Stimulated activated naive CD8-positive, alpha-beta T cell treated with anti-CD3 and anti-CD28 coated beads, Interleukin-15, Interleukin-2, amounts not matched to agents 100 ng/mL and 50 ng/mL, for 24 hours (primary cell): ENCODE measurements around the gene SLC24A4.
A peak's percentile ranks its signal among the peaks of the same experiment; 100 is the strongest.

ENCODE experiments used
- H3K27ac Mint-ChIP-seq: one replicate; pipeline ENCODE4 v1.8.0; 2021; ENCODE audit warnings: mild to moderate bottlenecking, mixed read lengths
- H3K27me3 Mint-ChIP-seq: one replicate; pipeline ENCODE4 v1.8.0; 2021; ENCODE audit warnings: mixed read lengths
- H3K36me3 Mint-ChIP-seq: one replicate; pipeline ENCODE4 v1.8.0; 2021; ENCODE audit warnings: low read depth, mixed read lengths
- H3K4me1 Mint-ChIP-seq: one replicate; pipeline ENCODE4 v1.8.0; 2021; ENCODE audit warnings: low read depth, mixed read lengths
- H3K4me3 Mint-ChIP-seq: one replicate; pipeline ENCODE4 v1.8.0; 2021; ENCODE audit warnings: mild to moderate bottlenecking, mixed read lengths
- H3K9me3 Mint-ChIP-seq: one replicate; pipeline ENCODE4 v1.8.0; 2021; ENCODE audit warnings: mixed read lengths

Gene SLC24A4

DNA sequence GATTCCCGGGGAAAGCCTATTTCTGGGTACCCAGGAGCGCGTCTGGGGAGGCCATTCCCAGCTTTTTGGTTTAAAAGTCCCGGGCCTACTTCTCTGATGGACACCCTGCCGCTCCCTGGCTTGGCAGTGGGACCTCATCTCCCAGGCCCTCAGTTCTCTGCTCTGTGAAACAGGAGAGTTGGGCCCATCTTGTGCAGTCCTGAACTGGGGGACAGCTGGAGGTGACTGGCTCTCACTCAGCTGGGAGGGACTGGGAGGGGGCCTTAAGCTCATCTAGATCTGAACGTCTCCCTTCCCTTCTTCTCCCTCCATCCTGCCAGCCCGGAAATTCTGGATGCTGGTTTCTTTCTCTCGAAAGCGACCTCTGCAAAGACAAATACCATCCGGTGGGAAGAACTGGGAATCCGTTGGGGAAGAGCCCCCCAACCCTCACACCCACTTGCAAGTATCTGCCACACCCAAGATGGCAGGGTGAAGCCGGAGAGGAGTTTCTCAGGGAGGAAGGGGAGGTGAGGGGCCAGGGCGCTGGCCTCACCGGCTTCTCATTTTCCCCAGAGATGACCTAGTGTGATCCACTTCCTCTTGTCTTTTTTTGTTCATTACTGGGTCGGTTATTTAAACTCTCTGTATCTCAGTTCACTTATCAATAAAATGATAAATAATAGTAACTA lies 192.0 kb downstream of the SLC24A4 start:
- H3K27me3 Mint-ChIP-seq: no peaks in the 10 kb centered on the region
- H3K36me3 Mint-ChIP-seq: peaks cover 8% of the 10 kb centered on the region
- peak overlapping the region; percentile 73 for H3K4me3 Mint-ChIP-seq
- peak overlapping the region; percentile 93 for H3K27ac Mint-ChIP-seq
- H3K4me1 Mint-ChIP-seq: peaks cover 64% of the 10 kb centered on the region
- no peaks in the 10 kb centered on the region for H3K9me3 Mint-ChIP-seq

DNA sequence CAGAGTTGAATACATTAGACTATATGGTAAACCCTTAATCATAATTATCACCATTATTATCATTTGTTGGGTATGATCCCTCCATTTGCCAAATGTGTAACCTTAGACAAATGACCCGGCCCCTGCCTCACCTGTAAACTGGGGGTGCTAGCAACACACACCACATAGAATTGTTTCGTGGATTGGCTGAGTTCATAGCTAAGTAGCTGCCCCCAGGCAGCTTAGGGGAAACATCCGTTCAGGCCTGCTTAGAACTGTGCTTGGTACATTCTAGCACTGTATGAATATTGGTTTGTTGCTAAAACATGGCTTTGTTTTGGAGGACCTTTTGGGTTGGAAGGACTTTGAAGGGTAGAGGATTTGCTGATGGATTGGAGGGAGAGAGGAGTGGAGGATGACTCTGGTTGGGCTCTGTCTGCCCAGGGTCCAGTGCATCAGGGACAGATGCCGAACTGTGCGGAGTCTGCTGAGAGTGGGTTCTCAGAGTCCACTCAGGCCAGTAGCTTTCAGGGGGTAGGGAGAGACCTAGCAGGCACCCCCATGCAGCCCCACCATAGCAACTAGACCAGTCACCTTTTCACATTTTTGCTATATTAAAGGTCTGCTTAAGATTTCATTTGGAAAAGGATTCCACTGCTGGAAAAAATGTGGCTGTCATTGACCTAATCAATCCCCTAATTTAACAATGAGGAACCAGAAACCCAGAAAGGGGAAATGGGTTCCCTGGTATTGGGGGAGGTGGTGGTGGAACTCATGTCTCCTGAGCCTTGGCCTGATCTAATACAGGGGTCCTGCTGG lies 192.8 kb downstream of the SLC24A4 start:
- Mint-ChIP-seq H3K4me3 (peak overlapping the region; percentile 73), H3K36me3 (peaks cover 9% of the 10 kb centered on the region), H3K4me1 (peaks cover 71% of the 10 kb centered on the region), H3K9me3 (no peaks in the 10 kb centered on the region), H3K27ac (peak overlapping the region; percentile 93), H3K27me3 (no peaks in the 10 kb centered on the region)

DNA sequence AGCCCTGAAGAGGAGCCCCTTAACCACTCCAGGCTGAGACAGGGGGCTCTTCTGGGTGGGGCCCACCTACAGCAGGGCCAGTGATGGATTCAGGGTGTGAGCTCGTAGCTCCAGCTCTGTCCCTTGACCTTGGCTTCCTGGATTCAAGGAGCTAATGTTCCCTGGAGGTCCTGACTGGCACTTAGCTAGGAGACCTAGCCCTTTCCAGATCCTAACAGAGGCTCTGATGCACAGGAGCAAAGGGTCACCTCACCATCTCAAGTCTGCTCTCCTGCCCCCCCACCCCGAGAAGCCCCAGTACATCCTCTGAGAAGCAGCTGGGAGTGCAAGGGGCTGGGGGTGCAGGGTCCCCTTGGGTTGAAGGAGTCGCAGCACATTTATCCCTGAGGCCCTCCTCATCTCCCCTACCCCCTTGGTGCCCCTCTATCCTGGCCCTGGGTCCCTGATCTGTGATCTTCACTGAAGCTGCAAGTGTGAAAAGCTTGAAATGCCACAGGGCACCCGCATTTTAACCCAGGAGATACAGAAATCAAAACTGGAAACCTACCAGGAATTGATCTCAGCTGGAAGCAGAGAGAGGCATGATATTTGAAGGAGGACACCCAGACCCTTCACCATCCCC lies 193.5 kb downstream of the SLC24A4 start:
- Mint-ChIP-seq H3K27ac (peak overlapping the region; percentile 93), H3K4me1 (peaks cover 79% of the 10 kb centered on the region), H3K36me3 (peaks cover 16% of the 10 kb centered on the region), H3K4me3 (peak overlapping the region; percentile 73), H3K27me3 (no peaks in the 10 kb centered on the region), H3K9me3 (peaks cover 6% of the 10 kb centered on the region)

DNA sequence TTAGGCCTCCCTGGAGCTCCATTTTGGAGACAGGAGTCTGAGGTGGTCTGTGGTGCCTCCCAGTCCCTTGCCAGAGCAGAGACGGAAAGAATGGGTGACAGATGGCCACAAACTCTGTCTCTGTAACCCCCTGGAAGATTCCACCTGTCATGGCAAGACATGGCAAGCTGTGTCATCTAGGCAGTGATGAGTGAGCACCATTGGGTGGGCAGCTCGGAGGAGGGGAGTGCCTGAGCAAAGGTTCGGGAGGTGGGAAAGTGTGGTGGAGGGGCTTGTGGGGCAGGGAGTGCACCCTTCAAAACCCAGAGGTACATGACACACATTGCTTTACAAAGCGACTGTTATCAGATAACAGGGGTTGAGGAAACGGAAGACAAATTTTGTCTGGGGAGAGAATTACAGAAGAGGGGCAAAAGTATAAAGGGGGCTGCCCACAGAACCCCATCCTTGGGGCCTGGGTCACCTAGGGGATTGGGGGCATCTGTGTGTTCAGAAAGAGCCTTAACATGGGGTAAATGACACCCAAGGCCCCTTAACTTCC lies 194.1 kb downstream of the SLC24A4 start:
- Mint-ChIP-seq H3K4me3 (peak overlapping the region; percentile 73), H3K9me3 (peaks cover 7% of the 10 kb centered on the region), H3K36me3 (peaks cover 22% of the 10 kb centered on the region), H3K27ac (peak overlapping the region; percentile 93), H3K4me1 (peaks cover 84% of the 10 kb centered on the region), H3K27me3 (no peaks in the 10 kb centered on the region)

DNA sequence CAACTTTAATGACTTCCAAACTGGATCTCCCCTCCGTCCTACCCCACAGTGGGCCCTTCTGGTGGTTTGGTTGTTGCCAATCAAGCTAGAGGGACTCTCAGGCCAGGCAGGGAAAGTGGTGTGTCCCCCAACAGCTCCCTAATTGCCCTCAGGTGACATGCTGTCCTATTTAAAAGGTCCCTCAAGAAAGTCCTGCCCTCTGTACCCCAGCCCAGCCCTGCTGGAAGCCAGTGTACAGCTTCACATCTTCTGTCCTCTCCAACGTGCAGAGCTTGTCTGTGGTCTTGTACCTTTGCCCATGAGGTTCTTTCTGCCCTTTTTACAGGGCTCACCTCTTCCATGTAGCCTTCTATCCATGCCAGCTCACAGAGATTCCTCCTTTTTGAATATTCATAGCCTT lies 194.8 kb downstream of the SLC24A4 start:
- peaks cover 28% of the 10 kb centered on the region for H3K36me3 Mint-ChIP-seq
- H3K27me3 Mint-ChIP-seq: no peaks in the 10 kb centered on the region
- no peak overlapping the region for H3K4me3 Mint-ChIP-seq
- H3K27ac Mint-ChIP-seq: peak overlapping the region; percentile 93
- peaks cover 7% of the 10 kb centered on the region for H3K9me3 Mint-ChIP-seq
- peaks cover 85% of the 10 kb centered on the region for H3K4me1 Mint-ChIP-seq

DNA sequence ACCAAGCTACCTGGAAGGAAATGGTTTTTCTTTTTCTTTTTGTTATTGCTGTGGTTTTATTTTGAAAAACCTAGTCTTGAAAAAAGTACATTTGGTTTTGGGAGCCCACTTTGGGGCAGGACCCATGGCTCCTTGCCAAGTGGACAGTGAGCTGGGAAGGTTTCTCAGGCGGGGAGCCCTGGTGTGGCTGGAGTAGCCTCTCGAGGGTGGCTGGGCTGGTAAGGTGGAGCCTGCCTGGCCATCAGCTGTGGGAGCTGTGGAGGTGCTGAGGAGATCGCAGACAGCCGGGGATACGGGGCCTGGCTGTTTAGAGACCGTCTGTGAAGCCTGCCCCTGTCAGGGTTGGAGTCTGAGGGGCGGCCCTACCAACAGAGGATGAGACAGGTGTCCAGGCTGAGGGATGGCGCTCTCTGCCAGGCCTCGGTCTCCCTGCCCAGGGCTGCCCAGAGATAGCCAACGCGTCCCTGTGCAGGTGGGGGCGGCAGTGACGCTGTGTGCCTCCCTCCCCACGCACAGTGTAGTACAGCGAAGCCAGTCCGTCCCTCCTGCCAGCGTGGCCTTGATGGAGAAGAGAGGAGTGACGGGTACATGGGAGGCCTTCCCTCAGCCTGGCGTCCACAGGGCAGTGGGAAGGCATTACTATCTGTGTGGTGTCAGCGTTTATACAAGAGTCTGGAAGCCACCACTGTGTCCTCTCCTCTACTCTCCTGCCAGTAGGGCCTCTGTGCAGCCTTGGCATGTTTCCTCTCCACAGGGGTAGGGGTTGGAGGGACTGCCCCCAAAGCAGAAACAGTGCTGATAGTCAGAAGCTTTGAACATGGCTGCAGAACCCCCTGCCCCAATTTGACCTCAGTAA lies 196.5 kb downstream of the SLC24A4 start:
- H3K36me3 Mint-ChIP-seq: peaks cover 28% of the 10 kb centered on the region
- H3K4me1 Mint-ChIP-seq: peaks cover 93% of the 10 kb centered on the region
- no peaks in the 10 kb centered on the region for H3K27me3 Mint-ChIP-seq
- peak overlapping the region; percentile 64 for H3K27ac Mint-ChIP-seq
- no peak overlapping the region for H3K4me3 Mint-ChIP-seq
- peaks cover 7% of the 10 kb centered on the region for H3K9me3 Mint-ChIP-seq

DNA sequence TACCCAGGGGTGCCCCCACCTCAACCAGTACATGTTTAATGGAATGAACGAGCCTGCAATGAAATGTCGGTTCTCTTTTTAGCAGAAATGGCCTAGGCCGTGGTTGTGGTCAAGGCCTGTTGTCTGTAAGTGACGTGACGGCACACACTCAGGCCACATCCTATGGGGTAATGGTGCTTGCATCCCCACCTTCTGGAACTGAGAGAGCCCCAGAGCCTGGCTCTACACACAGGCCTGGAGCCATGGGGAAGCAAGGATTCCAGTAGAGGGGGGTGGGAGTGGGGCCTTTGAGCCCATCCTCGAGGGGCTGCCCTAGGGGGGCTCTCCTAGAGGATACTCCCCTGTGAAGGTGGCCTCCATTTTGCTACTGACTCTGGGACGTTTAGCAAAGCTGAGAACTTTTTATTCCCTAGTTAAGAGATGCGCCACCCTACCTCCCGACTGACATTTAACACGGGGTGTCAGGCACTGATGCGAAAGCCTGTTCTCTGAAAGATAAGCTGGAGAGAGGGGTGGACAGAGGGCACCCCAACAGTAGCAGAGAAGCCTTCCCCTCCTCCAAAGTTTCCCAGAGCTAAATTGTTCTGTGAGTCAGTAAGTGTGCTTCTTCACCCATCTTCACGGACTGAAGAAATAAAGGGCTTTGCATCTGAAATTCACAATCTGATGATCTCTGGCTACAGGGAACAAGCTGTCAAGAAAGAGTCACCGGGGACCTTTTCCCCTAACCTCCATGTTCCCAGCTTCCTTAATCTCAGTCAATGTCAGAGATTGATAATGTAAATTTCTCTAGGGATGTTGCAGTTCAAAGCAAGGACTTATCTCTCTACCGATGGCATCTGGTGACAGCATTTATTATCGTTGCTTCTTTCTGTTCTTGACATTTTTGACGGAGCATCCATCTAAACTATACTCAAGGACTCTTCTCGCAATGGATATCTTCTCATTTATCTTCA lies 197.4 kb downstream of the SLC24A4 start:
- H3K4me3 Mint-ChIP-seq: no peak overlapping the region
- H3K4me1 Mint-ChIP-seq: peaks cover 96% of the 10 kb centered on the region
- H3K36me3 Mint-ChIP-seq: peaks cover 28% of the 10 kb centered on the region
- peaks cover 7% of the 10 kb centered on the region for H3K9me3 Mint-ChIP-seq
- H3K27me3 Mint-ChIP-seq: no peaks in the 10 kb centered on the region
- peak overlapping the region; percentile 64 for H3K27ac Mint-ChIP-seq

DNA sequence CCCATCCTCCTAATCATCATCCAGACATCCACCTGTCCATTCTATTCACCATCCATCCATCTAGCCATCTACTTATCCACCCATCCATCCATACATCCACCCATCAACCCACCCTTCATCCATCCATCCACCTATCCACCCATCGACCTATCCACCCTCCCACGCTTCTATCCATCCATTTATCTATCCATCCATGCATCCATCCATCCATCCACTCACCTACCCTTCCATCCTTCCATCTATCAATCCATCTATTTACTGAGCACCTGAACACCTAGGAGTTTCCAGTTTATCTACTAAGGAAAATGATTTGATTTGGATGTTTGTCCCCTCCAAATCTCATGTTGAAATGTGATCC lies 198.1 kb downstream of the SLC24A4 start:
- Mint-ChIP-seq H3K9me3 (peaks cover 7% of the 10 kb centered on the region), H3K4me1 (peaks cover 92% of the 10 kb centered on the region), H3K36me3 (peaks cover 24% of the 10 kb centered on the region), H3K27me3 (no peaks in the 10 kb centered on the region), H3K27ac (no peak overlapping the region), H3K4me3 (no peak overlapping the region)

DNA sequence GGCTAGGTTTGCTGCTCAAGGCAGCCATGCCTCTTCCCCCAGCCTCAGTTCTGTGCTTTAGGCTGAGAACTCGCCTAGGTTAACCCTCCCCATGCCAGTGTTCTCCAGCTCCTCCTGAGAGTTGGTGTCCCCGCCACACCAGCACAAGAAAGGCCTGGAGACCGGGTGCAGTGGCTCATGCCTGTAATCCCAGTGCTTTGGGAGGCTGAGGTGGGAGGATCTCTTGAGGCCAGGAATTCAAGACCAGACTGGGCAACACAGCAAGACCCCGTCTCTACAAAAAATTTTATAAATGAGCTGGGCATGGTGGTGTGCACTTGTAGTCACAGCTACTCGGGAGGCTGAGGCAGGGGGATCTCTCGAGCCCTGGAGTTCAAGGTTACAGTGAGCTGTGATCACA lies 200.8 kb downstream of the SLC24A4 start:
- Mint-ChIP-seq H3K27me3 (no peaks in the 10 kb centered on the region), H3K4me3 (no peak overlapping the region)

DNA sequence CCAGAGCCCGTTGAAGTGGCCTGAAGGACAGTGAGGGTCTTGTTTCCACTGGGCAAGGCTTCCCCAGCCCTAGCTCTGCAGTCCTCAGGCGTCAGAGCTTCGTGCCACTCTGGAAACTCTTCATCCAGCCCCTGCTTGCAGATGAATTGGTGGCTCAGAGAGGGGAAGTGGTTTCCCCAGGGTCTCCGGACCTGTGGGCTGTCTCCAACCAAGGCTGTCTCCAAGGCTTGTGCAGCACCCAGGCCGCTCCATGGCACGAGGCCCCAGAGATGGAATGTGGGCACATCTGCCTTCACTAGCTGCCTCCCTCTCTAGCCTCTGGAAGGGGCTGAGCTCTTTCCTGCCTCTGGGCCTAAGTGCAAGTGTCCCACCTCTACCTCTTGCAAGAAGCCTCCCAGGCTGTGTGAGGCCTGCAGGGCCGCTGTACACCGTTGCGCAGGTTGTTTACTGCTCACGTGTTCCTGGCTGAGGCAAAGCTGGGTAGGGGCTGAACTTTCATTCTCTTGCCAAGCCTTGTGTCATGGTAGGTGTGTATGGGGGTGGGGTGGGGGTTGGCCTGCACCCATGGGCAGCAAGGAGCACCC lies 201.7 kb downstream of the SLC24A4 start:
- H3K9me3 Mint-ChIP-seq: peaks cover 7% of the 10 kb centered on the region
- H3K4me1 Mint-ChIP-seq: peaks cover 82% of the 10 kb centered on the region
- H3K27me3 Mint-ChIP-seq: no peaks in the 10 kb centered on the region
- no peak overlapping the region for H3K4me3 Mint-ChIP-seq
- peaks cover 26% of the 10 kb centered on the region for H3K36me3 Mint-ChIP-seq
- peak overlapping the region; percentile 67 for H3K27ac Mint-ChIP-seq

More for the DNA sequence above, 200.8 kb downstream of the SLC24A4 start:
- Mint-ChIP-seq H3K36me3 (peaks cover 24% of the 10 kb centered on the region), H3K9me3 (peaks cover 7% of the 10 kb centered on the region), H3K27ac (peak overlapping the region; percentile 26), H3K4me1 (peaks cover 82% of the 10 kb centered on the region)

DNA sequence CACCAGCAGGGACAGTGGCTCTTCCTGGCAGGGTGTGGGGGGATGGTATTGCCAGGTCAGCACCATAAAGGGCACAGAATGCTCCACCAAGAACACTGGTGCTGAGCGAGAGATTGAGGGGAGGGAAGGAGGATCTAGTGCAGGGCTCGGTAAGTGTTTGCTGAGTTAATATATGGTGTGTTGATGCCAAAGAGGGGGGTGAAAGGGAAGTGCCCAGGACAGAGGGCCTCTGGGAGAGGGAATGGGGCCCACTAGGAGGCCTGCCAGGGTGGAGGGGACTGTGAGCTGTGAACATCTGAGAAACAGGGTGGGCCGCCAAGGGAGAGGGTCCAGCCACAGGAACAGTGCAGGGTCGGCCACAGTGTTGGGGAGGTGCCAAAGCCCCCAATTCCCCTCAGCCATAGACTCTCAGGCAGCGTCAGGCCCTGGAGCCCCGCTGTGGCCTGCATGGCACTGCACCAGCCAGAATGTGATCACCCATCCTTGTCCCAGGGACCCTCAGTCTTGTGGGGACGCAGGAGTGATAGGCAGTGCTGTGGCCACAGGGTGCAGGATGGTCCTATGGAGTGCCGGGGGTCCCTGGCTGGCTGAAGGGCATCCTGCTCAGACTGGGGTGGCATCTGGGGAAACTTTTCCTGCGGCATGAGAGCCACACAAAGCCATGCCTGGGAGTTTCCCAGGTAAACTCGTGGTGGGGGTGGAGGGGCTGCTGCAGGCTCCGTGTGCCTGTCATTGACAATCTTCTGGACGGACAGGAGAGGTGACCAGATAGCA lies 202.5 kb downstream of the SLC24A4 start:
- Mint-ChIP-seq H3K27me3 (no peaks in the 10 kb centered on the region), H3K4me1 (peaks cover 82% of the 10 kb centered on the region), H3K27ac (peak overlapping the region; percentile 67), H3K4me3 (no peak overlapping the region), H3K36me3 (peaks cover 30% of the 10 kb centered on the region), H3K9me3 (peaks cover 7% of the 10 kb centered on the region)

DNA sequence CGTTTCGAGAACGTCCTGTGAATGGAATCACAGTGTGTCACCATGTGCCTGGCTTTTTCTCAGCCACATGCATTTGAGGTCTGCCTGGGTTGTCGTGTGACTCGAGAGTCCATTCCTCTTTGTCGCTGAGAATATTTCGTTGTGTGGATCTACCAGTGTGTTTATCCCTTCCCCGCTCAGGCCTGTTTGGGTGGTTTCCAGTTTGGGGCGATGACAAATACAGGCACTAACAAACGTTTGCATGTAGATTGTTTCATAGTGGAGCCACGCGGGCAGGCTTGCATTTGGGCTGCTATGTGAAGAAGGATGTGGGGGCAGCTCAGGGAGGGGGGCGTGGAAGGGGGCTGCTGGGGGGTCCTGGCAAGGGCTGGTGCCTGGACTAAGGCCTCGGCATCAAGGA lies 204.8 kb downstream of the SLC24A4 start:
- Mint-ChIP-seq H3K4me3 (no peak overlapping the region), H3K36me3 (peaks cover 16% of the 10 kb centered on the region), H3K4me1 (peaks cover 82% of the 10 kb centered on the region), H3K27ac (peak overlapping the region; percentile 63), H3K9me3 (no peaks in the 10 kb centered on the region), H3K27me3 (no peaks in the 10 kb centered on the region)
